Measurements from ENCODE around the gene XPNPEP2. TPM values are rescaled to one million over a fixed set of nuclear protein-coding genes. Genes with fewer than 3 reads are reported as not detected.

Gene XPNPEP2
- total RNA-seq, 1 experiment from 2014 or later: 0.11 TPM

GRCh38 chrX:129689796-129690195 is 49.0 kb upstream of the XPNPEP2 start:
- DNase-seq (ENCODE audit: low spot score) (no peak), ATAC-seq (no peak)
- ChIA-PET POLR2A (no interaction called here), CTCF (interaction anchor here (0.8 kb wide), 1 partner anchor 35 kb away, joined by 3 read pairs; the partner anchor contains the start of gene APLN)
- Mint-ChIP-seq H3K9me3 (peaks cover 1% of the 10 kb centered on the region; the same call in 1 of the 2 replicates), H3K4me1 (peaks cover 21% of the 10 kb centered on the region), H3K36me3 (no peaks in the 10 kb centered on the region), H3K4me3 (no peak overlapping the region), H3K27me3 (ENCODE audit: low read depth) (no peaks in the 10 kb centered on the region; the same call in 1 of the 2 replicates), H3K27ac (no peak overlapping the region)
- TF ChIP-seq ERG (CRISPR knock-in tag; IDR thresholded peaks at IDR 0.05) (no peak), ARID4B (CRISPR knock-in tag; IDR thresholded peaks at IDR 0.05; ENCODE audit: borderline replicate concordance) (no peak), ZNF671 (CRISPR knock-in tag; IDR thresholded peaks at IDR 0.05) (no peak), GTF2I (CRISPR knock-in tag; conservative IDR thresholded peaks at IDR 0.05) (no peak), TCF7 (CRISPR knock-in tag; IDR thresholded peaks at IDR 0.05; ENCODE audit: low read depth) (no peak), AR (CRISPR knock-in tag; IDR thresholded peaks at IDR 0.05) (no peak), SP1 (CRISPR knock-in tag; conservative IDR thresholded peaks at IDR 0.05) (no peak), ETV6 (CRISPR knock-in tag; IDR thresholded peaks at IDR 0.05) (no peak), OVOL2 (CRISPR knock-in tag; IDR thresholded peaks at IDR 0.05; ENCODE audit: borderline replicate concordance) (no peak), PRDM15 (CRISPR knock-in tag; IDR thresholded peaks at IDR 0.05) (no peak), NFATC4 (CRISPR knock-in tag; IDR thresholded peaks at IDR 0.05) (no peak)
- TF ChIP-seq, protein P1, sequence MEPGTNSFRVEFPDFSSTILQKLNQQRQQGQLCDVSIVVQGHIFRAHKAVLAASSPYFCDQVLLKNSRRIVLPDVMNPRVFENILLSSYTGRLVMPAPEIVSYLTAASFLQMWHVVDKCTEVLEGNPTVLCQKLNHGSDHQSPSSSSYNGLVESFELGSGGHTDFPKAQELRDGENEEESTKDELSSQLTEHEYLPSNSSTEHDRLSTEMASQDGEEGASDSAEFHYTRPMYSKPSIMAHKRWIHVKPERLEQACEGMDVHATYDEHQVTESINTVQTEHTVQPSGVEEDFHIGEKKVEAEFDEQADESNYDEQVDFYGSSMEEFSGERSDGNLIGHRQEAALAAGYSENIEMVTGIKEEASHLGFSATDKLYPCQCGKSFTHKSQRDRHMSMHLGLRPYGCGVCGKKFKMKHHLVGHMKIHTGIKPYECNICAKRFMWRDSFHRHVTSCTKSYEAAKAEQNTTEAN (CRISPR knock-in tag; IDR thresholded peaks at IDR 0.05): no peak
- TF ChIP-seq, protein P2, sequence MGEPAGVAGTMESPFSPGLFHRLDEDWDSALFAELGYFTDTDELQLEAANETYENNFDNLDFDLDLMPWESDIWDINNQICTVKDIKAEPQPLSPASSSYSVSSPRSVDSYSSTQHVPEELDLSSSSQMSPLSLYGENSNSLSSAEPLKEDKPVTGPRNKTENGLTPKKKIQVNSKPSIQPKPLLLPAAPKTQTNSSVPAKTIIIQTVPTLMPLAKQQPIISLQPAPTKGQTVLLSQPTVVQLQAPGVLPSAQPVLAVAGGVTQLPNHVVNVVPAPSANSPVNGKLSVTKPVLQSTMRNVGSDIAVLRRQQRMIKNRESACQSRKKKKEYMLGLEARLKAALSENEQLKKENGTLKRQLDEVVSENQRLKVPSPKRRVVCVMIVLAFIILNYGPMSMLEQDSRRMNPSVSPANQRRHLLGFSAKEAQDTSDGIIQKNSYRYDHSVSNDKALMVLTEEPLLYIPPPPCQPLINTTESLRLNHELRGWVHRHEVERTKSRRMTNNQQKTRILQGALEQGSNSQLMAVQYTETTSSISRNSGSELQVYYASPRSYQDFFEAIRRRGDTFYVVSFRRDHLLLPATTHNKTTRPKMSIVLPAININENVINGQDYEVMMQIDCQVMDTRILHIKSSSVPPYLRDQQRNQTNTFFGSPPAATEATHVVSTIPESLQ (CRISPR knock-in tag; IDR thresholded peaks at IDR 0.05): no peak
